ENCODE results near the gene MAL.
"Not testable (repeated sequence)": the region's sequence is repeated elsewhere in the genome, so short reads cannot be mapped to it uniquely, and the experiment has no call there.

The MAL gene

GRCh38 chr2:95087379-95087778 is 61.9 kb downstream of the MAL start:
- no peak for DNase-seq (ENCODE audit: extremely low read depth in 1 of 2, low read depth in 1 of 2)

GRCh38 chr2:95091885-95092555 is 66.5 kb downstream of the MAL start:
- no peak for DNase-seq (ENCODE audit: extremely low read depth in 1 of 2, low read depth in 1 of 2)

GRCh38 chr2:95098273-95098672 is 72.8 kb downstream of the MAL start:
- DNase-seq (ENCODE audit: extremely low read depth in 1 of 2, low read depth in 1 of 2) = not testable (repeated sequence)

GRCh38 chr2:95099910-95100309 is 74.4 kb downstream of the MAL start:
- no peak for DNase-seq (ENCODE audit: extremely low read depth in 1 of 2, low read depth in 1 of 2)
